ENCODE results near the gene CHST4. TPM values are rescaled to one million over a fixed set of nuclear protein-coding genes. Genes with fewer than 3 reads are reported as not detected.

CHST4 gene
- total and polyA plus RNA-seq, 9 of the 15 experiments (the other 6 are each of a cell fraction or from before 2014, with no cell fraction given), result 0.07 TPM; not detected in 8

GRCh38 chr16:71482569-71482968 lies 43.7 kb upstream of the CHST4 start:
- no peak for TF ChIP-seq NUFIP1 (IDR thresholded peaks at IDR 0.05; ENCODE audit: partially characterized antibody)
- TF ChIP-seq FOXO4 (CRISPR knock-in tag; IDR thresholded peaks at IDR 0.05), result no peak
- TF ChIP-seq DMBX1 (CRISPR knock-in tag; IDR thresholded peaks at IDR 0.05; ENCODE audit: borderline replicate concordance), result no peak
- TF ChIP-seq CHD2 (IDR thresholded peaks at IDR 0.05; ENCODE audit: low read depth, low read length), result no peak
- no peak for TF ChIP-seq ZNF639 (CRISPR knock-in tag; conservative IDR thresholded peaks at IDR 0.05 in 1 of 2, IDR thresholded peaks at IDR 0.05 in 1 of 2)
- no peak for TF ChIP-seq ATF3 (IDR thresholded peaks at IDR 0.05)
- no peak for TF ChIP-seq ATF3 (CRISPR knock-in tag; conservative IDR thresholded peaks at IDR 0.05)
- no peak for TF ChIP-seq HCFC1 (IDR thresholded peaks at IDR 0.05; ENCODE audit: low read depth, low read length)
- TF ChIP-seq ZNF316 (IDR thresholded peaks at IDR 0.05), result no peak
- no peak for TF ChIP-seq TFAM (CRISPR knock-in tag; conservative IDR thresholded peaks at IDR 0.05)
- no peak for TF ChIP-seq ZNF354B (CRISPR knock-in tag; IDR thresholded peaks at IDR 0.05)
- no peak for TF ChIP-seq KAT8 (IDR thresholded peaks at IDR 0.05; ENCODE audit: low read depth)
- TF ChIP-seq RBM17 (IDR thresholded peaks at IDR 0.05; ENCODE audit: borderline replicate concordance, low read depth, low read length), result no peak
- no peak for TF ChIP-seq PRPF4 (IDR thresholded peaks at IDR 0.05; ENCODE audit: insufficient read depth, low read depth, low read length, poor library complexity, severe bottlenecking)
- TF ChIP-seq NR4A1 (CRISPR knock-in tag; IDR thresholded peaks at IDR 0.05), result no peak
- no peak for TF ChIP-seq NR4A1 (tag; IDR thresholded peaks at IDR 0.05)
- TF ChIP-seq MLX (CRISPR knock-in tag; conservative IDR thresholded peaks at IDR 0.05), result no peak
- no peak for TF ChIP-seq HINFP (tag; conservative IDR thresholded peaks at IDR 0.05; ENCODE audit: low read depth)
- Histone ChIP-seq H3K36me3 (ENCODE audit: control insufficient read depth, insufficient read depth, low read length) (no peaks in the 10 kb centered on the region), H2AFZ (ENCODE audit: low read depth, low read length) (no peak overlapping the region), H3K4me2 (ENCODE audit: insufficient read depth, low read length) (no peak overlapping the region), H3K9me3 (replicated peaks; ENCODE audit: control insufficient read depth, insufficient read depth, low read depth, low read length) (no peaks in the 10 kb centered on the region), H3K27ac (ENCODE audit: extremely low read depth, low read depth, low read length) (no peak overlapping the region), H3K4me1 (replicated peaks in 1 of 2; ENCODE audit: control insufficient read depth in 2 of 2, insufficient read depth in 2 of 2, low read length in 2 of 2) (peaks cover 2 to 4% of the 10 kb centered on the region in 2 experiments; a peak in 3 of 5 replicates), H3K9ac (ENCODE audit: insufficient read depth in 1 of 2, low read depth in 2 of 2, low read length in 2 of 2) (no peak overlapping the region), H3K9me1 (ENCODE audit: control insufficient read depth, insufficient read depth, low read length) (no peaks in the 10 kb centered on the region), H3K4me3 (no peak overlapping the region), H3K27me3 (ENCODE audit: control insufficient read depth in 2 of 2, insufficient read depth in 2 of 2, low read length in 2 of 2) (no peaks in the 10 kb centered on the region), H3K79me2 (ENCODE audit: control insufficient read depth, insufficient read depth, low read length) (no peaks in the 10 kb centered on the region), H4K20me1 (replicated peaks; ENCODE audit: control insufficient read depth, insufficient read depth, low read length) (no peaks in the 10 kb centered on the region)
- FAIRE-seq (no peak), DNase-seq (ENCODE audit: extremely low read depth in 1 of 4, low spot score in 3 of 4) (no peak), ATAC-seq (no peak)
- 43% methylated on average over 5 of the region's 5 CpGs for WGBS (ENCODE audit: insufficient coverage, low coverage, missing lambda C conversion rate)
- BruUV-seq (replicated peaks), result no TSS peak
- in situ Hi-C loops (cut with MboI), result no loop called here
- POLR2A ChIA-PET, result interaction anchor here (0.8 to 1.6 kb wide), 2 partner anchors 53 to 55 kb away, joined by 3 to 5 read pairs; no protein-coding TSS in a partner anchor
- intact Hi-C loops (cut with micrococcal nuclease), result no loop called here
- CTCF ChIA-PET (ENCODE audit: low intra/inter-chr PET ratio), result no interaction called here

Measured in K562 (cell line).